Esophagus squamous epithelium (tissue), 5 donors: ENCODE measurements around the gene KATNAL1. TPM values are rescaled to one million over a fixed set of nuclear protein-coding genes. Genes with fewer than 3 reads are reported as not detected.

ENCODE experiments used
- DNase-seq: peaks from one replicate; lab custom pipeline; 2025; lab: John Stamatoyannopoulos, UW
- H3K27ac ChIP-seq, 4 donors: fragments of 200-600 bp; sonication (generic); one replicate each; pipeline ENCODE4 v1.5.1; 2016 to 2019; ENCODE audit warnings: mild to moderate bottlenecking in 1 of 4
- H3K27me3 ChIP-seq, 4 donors: fragments of 200-600 bp; sonication (generic); 1 replicate in 3 of 4; 2 replicates in 1 of 4; pipeline versions ENCODE4 v1.5.1 to v1.6.0; 2017 to 2021; ENCODE audit warnings: antibody characterized with exemption in 1 of 4
- H3K36me3 ChIP-seq, 3 donors: fragments of 200-600 bp; sonication (generic); one replicate each; pipeline ENCODE4 v1.5.1; 2016 to 2019
- H3K4me1 ChIP-seq, 3 donors: fragments of 200-600 bp; sonication (generic); one replicate each; pipeline ENCODE4 v1.5.1; 2017 to 2019
- H3K4me3 ChIP-seq, 4 donors: fragments of 200-600 bp; sonication (generic); 1 replicate in 3 of 4; 2 replicates in 1 of 4; pipeline ENCODE4 v1.5.1; 2016 to 2019; ENCODE audit warnings: mild to moderate bottlenecking in 2 of 4, moderate library complexity in 1 of 4
- H3K9me3 ChIP-seq, 3 donors: fragments of 200-600 bp; sonication (generic); one replicate each; pipeline ENCODE4 v1.5.1; 2016 to 2019
- CTCF ChIP-seq, 6 experiments: fragments of 450-650 bp in 4 of 6; fragments of 200-600 bp in 2 of 6; sonication (generic) in 2 of 6; IDR thresholded peaks; one replicate each; pipeline ENCODE4 v1.5.1; 2016 to 2019; ENCODE audit warnings: antibody characterized with exemption in 6 of 6, mild to moderate bottlenecking in 4 of 6, moderate library complexity in 4 of 6
- POLR2A ChIP-seq, 4 donors: fragments of 450-650 bp; IDR thresholded peaks; one replicate each; pipeline ENCODE4 v1.6.1; 2017; ENCODE audit warnings: antibody characterized with exemption in 4 of 4, mild to moderate bottlenecking in 4 of 4, moderate library complexity in 3 of 4
- WGBS, 2 donors: methylation state at CpG; one replicate each; pipeline ENCODE4 v1.1.5; 2018; 5-methylcytosine and 5-hydroxymethylcytosine counted together
- intact Hi-C: fragments of 100-400 bp; cut with DNase I; formaldehyde crosslinking; loops from one replicate; pipeline ENCODE4 v1.15.0; 2022
- total RNA-seq, 4 donors: library from RNA; depleted of rRNA; stranded (reverse); fragments of >200 nt; gene quantifications; one replicate each; pipeline ENCODE4 v1.1.0, GENCODE V29; 2016
- donor health status: DM: yes; HTN: yes; CAD: no.

Gene KATNAL1
- total RNA-seq, 4 donors from 2014 or later: 1.4 to 13.4 (median 6.2) TPM

DNA sequence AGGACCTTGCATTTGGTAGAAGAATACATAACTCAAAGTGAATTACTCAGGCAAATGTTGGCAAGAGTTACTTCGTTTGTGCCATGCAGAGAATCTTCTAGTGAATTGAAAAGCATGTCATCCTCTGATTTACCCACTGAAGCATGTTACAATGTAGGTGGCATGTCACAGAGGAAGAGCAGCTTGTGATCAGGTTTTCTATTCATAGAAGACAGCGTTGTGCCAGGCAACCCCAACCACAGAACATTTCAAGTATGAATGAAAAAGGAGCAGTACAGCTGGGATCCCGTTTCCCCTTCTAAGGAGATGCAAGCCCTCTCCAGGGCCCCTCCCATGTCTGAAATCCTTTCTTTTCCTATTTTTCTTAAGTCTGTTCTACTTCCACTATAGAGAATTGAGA is 6.0 kb upstream of the KATNAL1 start:
- Histone ChIP-seq H3K4me1 (peaks cover 0 to 32% (median 16%) of the 10 kb centered on the region in 3 donors), H3K36me3 (no peaks in the 10 kb centered on the region), H3K9me3 (no peaks in the 10 kb centered on the region), H3K27ac (no peak overlapping the region), H3K4me3 (no peak overlapping the region), H3K27me3 (no peaks in the 10 kb centered on the region)
- no peak for DNase-seq
- TF ChIP-seq CTCF (IDR thresholded peaks at IDR 0.05) (no peak), POLR2A (IDR thresholded peaks at IDR 0.05) (no peak)
- 27 to 38% methylated on average over 3 of the region's 3 CpGs for WGBS, 2 donors
- intact Hi-C loops: no loop called here

GRCh38 chr13:30312904-30313303 is 5.6 kb upstream of the KATNAL1 start:
- DNase-seq: no peak
- TF ChIP-seq POLR2A (IDR thresholded peaks at IDR 0.05) (no peak), CTCF (IDR thresholded peaks at IDR 0.05) (no peak)
- Histone ChIP-seq H3K4me1 (peaks cover under 1 to 37% (median 20%) of the 10 kb centered on the region in 3 donors), H3K9me3 (no peaks in the 10 kb centered on the region), H3K27me3 (no peaks in the 10 kb centered on the region), H3K36me3 (no peaks in the 10 kb centered on the region), H3K4me3 (no peak overlapping the region), H3K27ac (no peak overlapping the region)
- intact Hi-C loops: no loop called here
- 18 to 25% methylated on average over 1 of the region's 1 CpG for WGBS, 2 donors

DNA sequence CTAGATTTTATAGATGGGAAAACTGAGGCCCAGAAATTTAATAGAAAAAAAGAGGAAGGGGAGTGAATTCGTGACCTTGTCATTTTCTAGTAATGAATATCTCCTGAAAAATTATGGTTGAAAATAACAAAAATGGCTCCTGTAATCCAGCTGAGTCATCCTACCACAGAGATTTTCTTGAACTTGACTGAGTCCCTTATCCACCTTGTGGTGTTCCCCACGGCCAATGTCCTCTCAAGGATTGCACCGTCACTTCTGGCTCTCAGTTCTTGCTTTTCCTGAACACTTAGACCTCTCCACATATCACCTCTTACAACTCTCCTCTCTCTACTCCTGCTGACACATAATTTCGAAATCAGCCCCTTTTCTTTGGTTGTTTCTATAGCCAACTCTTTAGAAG is 1.2 kb upstream of the KATNAL1 start:
- 57 to 71% methylated on average over 4 of the region's 4 CpGs for WGBS, 2 donors
- DNase-seq: no peak
- Histone ChIP-seq H3K9me3 (no peaks in the 10 kb centered on the region), H3K36me3 (no peaks in the 10 kb centered on the region), H3K27ac (peak overlapping the region in 2 of 4 donors; percentile 27 to 93), H3K4me3 (no peak overlapping the region), H3K27me3 (no peaks in the 10 kb centered on the region), H3K4me1 (peaks cover 5 to 70% (median 31%) of the 10 kb centered on the region in 3 donors)
- intact Hi-C loops: no loop called here
- TF ChIP-seq POLR2A (IDR thresholded peaks at IDR 0.05) (no peak), CTCF (IDR thresholded peaks at IDR 0.05) (no peak)

DNA sequence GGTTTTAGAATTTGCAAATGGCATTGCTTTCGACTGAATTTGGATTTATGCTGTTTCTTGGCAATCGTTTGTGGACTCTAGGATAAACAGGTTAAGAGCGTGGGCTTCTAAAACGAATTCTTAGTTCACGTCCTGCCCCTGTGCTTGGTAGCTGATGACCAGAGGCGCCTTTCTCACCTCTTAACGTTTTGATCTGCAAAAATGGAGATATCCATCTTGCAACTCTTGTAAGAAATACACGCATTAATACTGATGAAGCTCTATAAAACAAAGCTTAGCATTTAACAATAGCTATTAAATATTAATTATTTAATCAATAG is 580 bp upstream of the KATNAL1 start:
- 26 to 30% methylated on average over 8 of the region's 8 CpGs for WGBS, 2 donors
- DNase-seq: no peak
- Histone ChIP-seq H3K9me3 (no peaks in the 10 kb centered on the region), H3K4me1 (peaks cover 5 to 70% (median 26%) of the 10 kb centered on the region in 3 donors), H3K4me3 (peak overlapping the region; percentile 81 to 96 (median 90)), H3K27ac (peak overlapping the region; percentile 91 to 96 (median 94)), H3K27me3 (no peaks in the 10 kb centered on the region), H3K36me3 (no peaks in the 10 kb centered on the region)
- intact Hi-C loops: no loop called here
- TF ChIP-seq POLR2A (IDR thresholded peaks at IDR 0.05) (no peak), CTCF (IDR thresholded peaks at IDR 0.05) (no peak)

DNA sequence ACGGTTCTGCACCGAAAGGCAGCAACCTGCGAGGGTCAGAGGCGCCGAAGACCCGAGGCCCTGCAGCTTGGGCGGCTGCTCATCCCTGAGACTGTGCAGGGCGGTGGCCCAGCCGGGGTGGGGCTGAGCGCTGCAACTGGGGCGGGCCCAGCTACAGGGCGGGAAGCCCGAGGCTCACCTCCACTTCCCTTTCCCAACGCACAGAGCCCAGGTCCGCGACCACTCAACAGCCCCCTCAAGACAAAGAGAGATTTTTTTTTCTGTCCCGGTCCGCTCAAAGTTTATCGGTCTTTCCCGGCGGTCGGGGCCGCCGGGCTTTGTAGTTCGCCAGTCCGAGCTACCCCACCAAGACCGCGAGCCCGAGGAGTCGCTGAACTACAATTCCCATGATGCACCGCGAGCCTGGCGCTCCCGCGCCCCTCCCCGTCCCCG is 573 bp downstream of the KATNAL1 start:
- 0 to 1% methylated on average over 7 to 17 of the region's 37 CpGs for WGBS, 2 donors
- TF ChIP-seq CTCF (IDR thresholded peaks at IDR 0.05) (peak in 1 of 6 experiments; percentile 10), POLR2A (IDR thresholded peaks at IDR 0.05) (peak in 1 of 4 donors; percentile 22)
- peak overlapping the region; percentile 81 to 96 (median 90) for H3K4me3 ChIP-seq
- H3K9me3 ChIP-seq: no peaks in the 10 kb centered on the region
- H3K27me3 ChIP-seq: no peaks in the 10 kb centered on the region
- peaks cover 5 to 70% (median 18%) of the 10 kb centered on the region in 3 donors for H3K4me1 ChIP-seq
- peak overlapping the region; percentile 91 to 96 (median 94) for H3K27ac ChIP-seq
- intact Hi-C loops: no loop called here
- DNase-seq: peak; percentile 39
- H3K36me3 ChIP-seq: no peaks in the 10 kb centered on the region
